GM12865 (cell line): ENCODE measurements around the gene COL9A3.
A peak's percentile ranks its signal among the peaks of the same experiment; 100 is the strongest.

Experiments used
- DNase-seq: peaks from one replicate; pipeline ENCODE4 v3.0.0; 2010; ENCODE audit warnings: low read depth
- H3K4me3 ChIP-seq: 2 replicates; pipeline ENCODE4 v1.5.1; 2011; ENCODE audit warnings: mild to moderate bottlenecking, low read depth, low read length, control low read depth
- CTCF ChIP-seq: IDR thresholded peaks from 2 replicates; pipeline ENCODE4 v1.5.1; 2011; ENCODE audit warnings: low read length, control low read depth, low read depth, inconsistent platforms; ENCODE audit not compliant: insufficient read depth; ENCODE audit errors: missing control alignments

The COL9A3 gene

GRCh38 chr20:62775206-62775605 is 41.6 kb upstream of the COL9A3 start:
- H3K4me3 ChIP-seq = no peak overlapping the region
- DNase-seq = no peak
- no peak for TF ChIP-seq CTCF

DNA sequence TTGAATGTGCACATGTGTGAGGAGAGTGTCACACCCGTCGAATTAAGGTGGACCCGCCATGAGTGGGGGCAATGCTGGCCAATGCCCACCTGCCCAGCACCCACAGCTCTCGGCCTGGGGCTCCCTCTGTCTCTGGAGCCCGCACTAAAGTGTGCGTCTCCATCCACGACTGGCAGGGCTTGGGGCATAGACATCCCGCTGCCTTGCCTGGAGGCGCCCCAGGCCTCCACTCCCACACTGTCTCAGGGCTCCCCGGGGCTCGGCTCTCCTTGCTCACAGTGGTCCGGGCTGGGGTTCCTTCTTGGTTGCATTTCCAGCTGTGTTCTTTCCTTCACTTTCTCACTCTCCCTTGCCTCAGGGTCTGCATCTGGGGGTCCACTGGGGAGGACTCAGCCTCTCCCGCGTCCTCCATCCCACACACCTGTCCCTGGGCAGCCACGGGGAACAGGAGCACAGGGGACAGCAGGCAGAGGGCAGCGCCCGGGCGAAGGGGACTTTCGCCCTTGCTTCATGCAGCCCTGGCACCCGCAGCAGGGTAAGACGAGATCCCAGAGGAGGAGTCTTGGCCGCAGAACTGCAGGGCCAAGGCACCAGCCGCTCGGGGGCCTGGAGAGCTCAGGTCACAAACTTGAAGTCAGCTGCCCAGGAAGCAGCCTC is 40.7 kb upstream of the COL9A3 start:
- no peak for DNase-seq
- no peak overlapping the region for H3K4me3 ChIP-seq
- TF ChIP-seq CTCF = no peak

GRCh38 chr20:62776692-62777527 is 39.9 kb upstream of the COL9A3 start:
- peak; percentile 76 for DNase-seq
- no peak overlapping the region for H3K4me3 ChIP-seq

GRCh38 chr20:62777528-62777830 is 39.4 kb upstream of the COL9A3 start:
- DNase-seq = no peak
- no peak overlapping the region for H3K4me3 ChIP-seq
- no peak for TF ChIP-seq CTCF

More at GRCh38 chr20:62776692-62777527, 39.9 kb upstream of the COL9A3 start:
- TF ChIP-seq CTCF = no peak

GRCh38 chr20:62778058-62778457 is 38.8 kb upstream of the COL9A3 start:
- no peak for TF ChIP-seq CTCF
- no peak overlapping the region for H3K4me3 ChIP-seq
- DNase-seq = no peak

DNA sequence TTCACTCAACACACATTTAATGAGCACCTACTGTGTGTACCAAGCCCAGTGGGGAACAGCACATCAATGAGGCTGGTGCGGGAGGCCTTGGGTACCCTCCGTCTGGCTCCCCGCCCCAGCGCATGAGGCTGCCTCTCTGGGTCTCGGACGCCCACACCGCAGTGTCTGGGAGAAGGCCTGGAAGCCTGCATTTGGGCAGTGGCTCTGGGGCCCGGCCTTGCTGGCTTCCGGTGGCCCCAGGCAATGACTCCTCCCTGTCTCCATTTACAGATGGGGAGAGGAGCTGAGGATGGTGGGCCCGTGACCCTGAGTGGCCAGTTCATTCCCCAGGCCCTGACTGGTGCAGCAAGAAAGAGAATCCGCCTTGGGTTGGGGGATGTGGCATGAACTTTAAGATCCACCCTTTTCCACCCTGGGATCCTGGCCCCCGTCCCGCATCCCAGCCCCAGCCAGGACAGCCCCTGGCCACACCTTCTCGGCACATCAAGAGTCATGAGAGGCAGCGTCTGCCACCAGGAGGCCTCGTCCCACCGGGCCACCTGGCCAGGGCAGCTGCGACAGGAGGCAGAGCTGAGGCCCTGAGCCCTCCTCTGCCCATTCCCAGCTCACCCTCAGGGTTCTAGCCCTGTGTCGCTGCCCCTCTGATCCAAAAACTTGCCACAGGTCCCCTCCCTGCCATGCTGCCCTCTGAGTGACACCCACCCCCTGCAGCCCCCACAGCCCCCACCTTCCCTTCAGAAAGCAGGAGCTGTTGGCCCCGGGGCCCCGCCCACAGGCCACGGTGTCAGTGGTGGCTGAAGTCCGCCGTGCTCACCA is 38.0 kb upstream of the COL9A3 start:
- DNase-seq = no peak
- no peak for TF ChIP-seq CTCF
- no peak overlapping the region for H3K4me3 ChIP-seq

GRCh38 chr20:62779417-62779685 is 37.5 kb upstream of the COL9A3 start:
- no peak for TF ChIP-seq CTCF
- H3K4me3 ChIP-seq = no peak overlapping the region
- no peak for DNase-seq
